Measurements from ENCODE around the gene KCNK4. TPM values are rescaled to one million over a fixed set of nuclear protein-coding genes. Genes with fewer than 3 reads are reported as not detected.
"Not testable (repeated sequence)": the region's sequence is repeated elsewhere in the genome, so short reads cannot be mapped to it uniquely, and the experiment has no call there.

The KCNK4 gene
- total and polyA plus RNA-seq, 7 donors: 0.71 TPM; not detected in 6

DNA sequence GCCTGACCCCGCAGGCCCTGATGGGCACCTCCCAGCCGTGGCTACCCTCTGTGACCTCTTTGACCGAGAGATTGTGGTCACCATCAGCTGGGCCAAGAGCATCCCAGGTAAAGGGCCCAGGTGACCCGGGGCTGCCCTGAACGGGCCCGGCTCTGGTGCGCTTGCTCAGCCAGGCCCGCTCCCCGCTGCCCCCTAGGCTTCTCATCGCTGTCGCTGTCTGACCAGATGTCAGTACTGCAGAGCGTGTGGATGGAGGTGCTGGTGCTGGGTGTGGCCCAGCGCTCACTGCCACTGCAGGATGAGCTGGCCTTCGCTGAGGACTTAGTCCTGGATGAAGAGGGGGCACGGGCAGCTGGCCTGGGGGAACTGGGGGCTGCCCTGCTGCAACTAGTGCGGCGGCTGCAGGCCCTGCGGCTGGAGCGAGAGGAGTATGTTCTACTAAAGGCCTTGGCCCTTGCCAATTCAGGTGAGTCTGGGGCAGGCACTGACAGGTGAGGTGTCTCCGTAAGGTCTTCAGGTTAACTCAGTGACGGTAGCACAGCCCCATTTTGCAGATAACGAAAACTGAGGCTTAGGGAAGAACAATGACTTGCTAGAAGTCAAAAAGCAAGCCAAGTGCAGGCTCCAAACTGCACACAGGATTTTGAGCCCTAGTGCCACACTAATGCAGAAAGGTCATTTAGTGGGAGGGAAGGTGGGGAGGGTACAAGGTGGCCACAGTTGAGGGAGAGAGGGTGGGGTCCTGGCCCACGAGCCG lies 23.9 kb downstream of the KCNK4 start:
- 78 to 91% methylated on average over 24 of the region's 24 CpGs for WGBS, 2 donors
- H3K9me3 ChIP-seq: no peaks in the 10 kb centered on the region
- peak overlapping the region in 3 of 4 donors; percentile 41 to 63 (median 47) for H3K27ac ChIP-seq
- no peak overlapping the region for H3K4me3 ChIP-seq
- H3K36me3 ChIP-seq: peaks cover 10 to 27% (median 17%) of the 10 kb centered on the region in 4 donors
- H3K4me1 ChIP-seq: peaks cover 0 to 24% (median 22%) of the 10 kb centered on the region in 4 donors
- TF ChIP-seq EP300 (IDR thresholded peaks at IDR 0.05) (no peak), POLR2AphosphoS5 (IDR thresholded peaks at IDR 0.05) (no peak), POLR2A (IDR thresholded peaks at IDR 0.05) (no peak)
- TF ChIP-seq, protein P1, sequence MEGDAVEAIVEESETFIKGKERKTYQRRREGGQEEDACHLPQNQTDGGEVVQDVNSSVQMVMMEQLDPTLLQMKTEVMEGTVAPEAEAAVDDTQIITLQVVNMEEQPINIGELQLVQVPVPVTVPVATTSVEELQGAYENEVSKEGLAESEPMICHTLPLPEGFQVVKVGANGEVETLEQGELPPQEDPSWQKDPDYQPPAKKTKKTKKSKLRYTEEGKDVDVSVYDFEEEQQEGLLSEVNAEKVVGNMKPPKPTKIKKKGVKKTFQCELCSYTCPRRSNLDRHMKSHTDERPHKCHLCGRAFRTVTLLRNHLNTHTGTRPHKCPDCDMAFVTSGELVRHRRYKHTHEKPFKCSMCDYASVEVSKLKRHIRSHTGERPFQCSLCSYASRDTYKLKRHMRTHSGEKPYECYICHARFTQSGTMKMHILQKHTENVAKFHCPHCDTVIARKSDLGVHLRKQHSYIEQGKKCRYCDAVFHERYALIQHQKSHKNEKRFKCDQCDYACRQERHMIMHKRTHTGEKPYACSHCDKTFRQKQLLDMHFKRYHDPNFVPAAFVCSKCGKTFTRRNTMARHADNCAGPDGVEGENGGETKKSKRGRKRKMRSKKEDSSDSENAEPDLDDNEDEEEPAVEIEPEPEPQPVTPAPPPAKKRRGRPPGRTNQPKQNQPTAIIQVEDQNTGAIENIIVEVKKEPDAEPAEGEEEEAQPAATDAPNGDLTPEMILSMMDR (IDR thresholded peaks at IDR 0.05): no peak
- no peaks in the 10 kb centered on the region for H3K27me3 ChIP-seq
- DNase-seq: no peak
- intact Hi-C loops (cut with DNase I): no loop called here

DNA sequence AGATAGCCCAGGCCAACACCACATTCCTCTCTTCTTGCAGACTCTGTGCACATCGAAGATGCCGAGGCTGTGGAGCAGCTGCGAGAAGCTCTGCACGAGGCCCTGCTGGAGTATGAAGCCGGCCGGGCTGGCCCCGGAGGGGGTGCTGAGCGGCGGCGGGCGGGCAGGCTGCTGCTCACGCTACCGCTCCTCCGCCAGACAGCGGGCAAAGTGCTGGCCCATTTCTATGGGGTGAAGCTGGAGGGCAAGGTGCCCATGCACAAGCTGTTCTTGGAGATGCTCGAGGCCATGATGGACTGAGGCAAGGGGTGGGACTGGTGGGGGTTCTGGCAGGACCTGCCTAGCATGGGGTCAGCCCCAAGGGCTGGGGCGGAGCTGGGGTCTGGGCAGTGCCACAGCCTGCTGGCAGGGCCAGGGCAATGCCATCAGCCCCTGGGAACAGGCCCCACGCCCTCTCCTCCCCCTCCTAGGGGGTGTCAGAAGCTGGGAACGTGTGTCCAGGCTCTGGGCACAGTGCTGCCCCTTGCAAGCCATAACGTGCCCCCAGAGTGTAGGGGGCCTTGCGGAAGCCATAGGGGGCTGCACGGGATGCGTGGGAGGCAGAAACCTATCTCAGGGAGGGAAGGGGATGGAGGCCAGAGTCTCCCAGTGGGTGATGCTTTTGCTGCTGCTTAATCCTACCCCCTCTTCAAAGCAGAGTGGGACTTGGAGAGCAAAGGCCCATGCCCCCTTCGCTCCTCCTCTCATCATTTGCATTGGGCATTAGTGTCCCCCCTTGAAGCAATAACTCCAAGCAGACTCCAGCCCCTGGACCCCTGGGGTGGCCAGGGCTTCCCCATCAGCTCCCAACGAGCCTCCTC lies 24.8 kb downstream of the KCNK4 start:
- intact Hi-C loops (cut with DNase I); H3K4me3 ChIP-seq; H3K27me3 ChIP-seq; H3K9me3 ChIP-seq; DNase-seq: not testable (repeated sequence)
- WGBS, 2 donors: 66 to 82% methylated on average over 25 of the region's 25 CpGs
- H3K36me3 ChIP-seq: peaks cover 10 to 31% (median 17%) of the 10 kb centered on the region in 4 donors
- H3K4me1 ChIP-seq: peaks cover 0 to 24% (median 22%) of the 10 kb centered on the region in 4 donors
- peak overlapping the region; percentile 98 to 99 (median 98) for H3K27ac ChIP-seq

DNA sequence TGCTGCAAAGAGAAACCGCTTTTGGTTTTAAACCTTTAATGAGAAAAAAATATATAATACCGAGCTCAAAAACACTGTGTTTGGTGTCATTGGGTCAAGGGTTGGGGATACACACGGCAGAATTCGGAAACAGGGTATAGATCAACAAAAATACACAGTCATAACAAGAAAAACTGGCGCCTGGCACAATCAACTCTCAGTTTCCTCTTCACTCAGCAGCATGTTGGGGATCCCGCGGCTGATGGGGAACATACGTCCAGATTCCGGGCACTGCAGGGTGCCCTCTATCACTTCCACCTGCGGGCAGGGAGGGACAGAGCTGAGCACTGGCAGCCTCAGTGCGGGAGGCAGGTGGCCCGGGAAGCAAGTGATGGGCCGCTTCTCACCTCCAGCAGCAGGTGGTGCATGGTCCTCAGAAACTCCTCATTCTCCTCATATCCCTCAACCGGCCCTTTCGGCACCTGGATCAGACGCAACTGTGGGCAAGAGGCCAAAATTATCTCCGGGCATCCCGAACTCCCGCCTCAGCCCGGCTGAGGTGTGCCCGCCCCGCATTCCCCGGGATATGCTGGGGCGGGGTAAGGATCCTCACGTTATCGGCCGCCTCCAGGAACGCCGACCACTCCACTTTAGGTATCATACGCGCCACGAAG lies 25.7 kb downstream of the KCNK4 start:
- Histone ChIP-seq H3K36me3 (peaks cover 10 to 39% (median 17%) of the 10 kb centered on the region in 4 donors), H3K27ac (peak overlapping the region; percentile 98 to 99 (median 98)), H3K4me3 (peak overlapping the region; percentile 83 to 98 (median 86)), H3K4me1 (peaks cover 0 to 24% (median 22%) of the 10 kb centered on the region in 4 donors), H3K9me3 (no peaks in the 10 kb centered on the region), H3K27me3 (no peaks in the 10 kb centered on the region)
- intact Hi-C loops (cut with DNase I): no loop called here
- 2 to 6% methylated on average over 32 of the region's 32 CpGs for WGBS, 2 donors
- DNase-seq: no peak
- no peak for TF ChIP-seq POLR2A (IDR thresholded peaks at IDR 0.05)
- TF ChIP-seq EP300 (IDR thresholded peaks at IDR 0.05): peak in 1 of 4 donors; percentile 22
- no peak for TF ChIP-seq POLR2AphosphoS5 (IDR thresholded peaks at IDR 0.05)

DNA sequence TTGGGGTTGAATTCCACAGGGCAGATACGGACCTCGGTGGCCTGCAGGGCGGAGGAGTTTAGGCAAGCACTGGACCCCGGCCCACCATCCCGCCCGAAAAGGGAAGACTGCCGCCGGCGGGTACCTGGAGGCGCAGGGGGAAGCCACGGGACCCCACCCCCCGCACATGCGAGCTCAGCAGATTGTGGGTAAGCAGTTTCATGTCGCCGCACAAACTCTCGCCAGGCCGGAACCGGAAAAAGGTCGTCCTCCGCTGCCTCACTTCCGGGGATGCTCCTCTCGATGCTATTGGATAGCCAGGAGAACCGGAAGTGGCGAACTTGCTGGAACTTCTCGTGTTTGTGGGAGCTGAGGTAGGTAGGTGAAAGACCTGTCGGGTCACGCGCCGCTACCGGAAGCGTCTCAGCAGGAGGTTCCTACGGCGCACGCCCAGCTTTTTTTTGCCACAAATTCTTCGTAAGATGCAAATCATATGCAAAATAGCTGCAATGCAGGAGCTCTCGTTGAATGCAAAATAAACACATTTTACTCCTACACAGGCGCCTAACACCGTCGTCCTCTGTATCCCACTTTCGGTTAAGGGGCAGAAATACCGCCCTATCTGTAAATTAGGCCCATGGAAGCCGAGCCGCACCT lies 26.3 kb downstream of the KCNK4 start, which contains the start of gene TRMT112:
Gene TRMT112 (minus strand): TSS at position 235 of the 636 bp plus-strand sequence. CDS start 33 bp downstream, at position 202.
- no peaks in the 10 kb centered on the region for H3K9me3 ChIP-seq
- H3K27me3 ChIP-seq: no peaks in the 10 kb centered on the region
- 0% methylated on average over 43 of the region's 43 CpGs for WGBS, 2 donors
- peak within 1 kb of the TSS; percentile 98 to 99 (median 98) for H3K27ac ChIP-seq
- intact Hi-C loops (cut with DNase I): no loop called here
- H3K4me1 ChIP-seq: peaks cover 0 to 24% (median 22%) of the 10 kb centered on the region in 4 donors
- TF ChIP-seq EP300 (IDR thresholded peaks at IDR 0.05): peak in 1 of 4 donors; percentile 46
- TF ChIP-seq POLR2A (IDR thresholded peaks at IDR 0.05): peak; percentile 86 to 89
- TF ChIP-seq, protein P1 (IDR thresholded peaks at IDR 0.05): no peak
- peak; percentile 93 to 97 (median 96) for TF ChIP-seq POLR2AphosphoS5 (IDR thresholded peaks at IDR 0.05)
- H3K4me3 ChIP-seq: peak within 1 kb of the TSS; percentile 83 to 98 (median 86)
- peaks cover 10 to 45% (median 17%) of the 10 kb centered on the region in 4 donors for H3K36me3 ChIP-seq
- DNase-seq: peak; percentile 99
